GM10248 (cell line): Measurements from ENCODE around the gene FOSL2.

Experiments
- CTCF ChIA-PET: fragments of 300-600 bp; sonication (Branson Sonifier 250); formaldehyde crosslinking; extraction: SDS; loops from one replicate; lab custom pipeline; 2021; ENCODE audit warnings: antibody characterized with exemption; lab: Yijun Ruan, JAX
- POLR2A ChIA-PET: fragments of 350-650 bp; sonication (Branson Sonifier 250); formaldehyde crosslinking; extraction: SDS; loops from one replicate; lab custom pipeline; 2020; ENCODE audit warnings: antibody characterized with exemption; lab: Yijun Ruan, JAX
- DNase-seq: peaks from one replicate; pipeline ENCODE4 v3.0.0; 2012; ENCODE audit errors: extremely low spot score
- TF ChIP-seq, protein P1 (sequence below): IDR thresholded peaks from 2 replicates; pipeline ENCODE4 v1.5.1; 2012; ENCODE audit warnings: mild to moderate bottlenecking, low read depth; ENCODE audit errors: extremely low read depth, missing control alignments, control extremely low read depth

Gene FOSL2

DNA sequence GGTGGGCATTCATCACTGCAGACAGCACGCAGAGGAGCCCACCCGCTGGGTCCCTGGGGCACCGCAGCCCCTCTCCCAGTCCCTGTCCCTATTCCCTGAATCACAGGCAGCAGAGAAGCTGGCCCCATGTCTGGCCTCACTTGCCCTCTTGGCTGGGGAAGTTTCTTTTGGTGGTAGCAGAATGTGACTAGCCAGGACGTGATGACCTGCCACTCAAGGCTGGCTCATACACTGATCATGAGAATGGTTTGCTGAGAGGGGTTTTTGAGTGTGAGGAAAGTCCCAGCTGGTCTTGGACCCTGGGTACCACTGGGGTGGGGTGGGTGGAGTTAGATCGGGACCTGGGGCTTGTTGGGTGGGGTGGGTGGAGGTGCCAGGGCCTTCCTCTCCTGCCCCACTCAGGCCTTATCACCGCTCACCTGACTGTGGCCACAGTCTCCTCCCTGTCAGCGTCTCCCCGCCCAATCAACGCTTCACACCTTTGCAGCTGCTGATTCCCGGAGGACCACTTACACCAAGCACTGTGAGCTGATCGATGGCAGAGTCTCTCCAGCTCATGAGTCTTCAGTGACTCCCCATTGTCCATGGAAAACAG lies 28.9 kb upstream of the FOSL2 start:
- CTCF ChIA-PET: no interaction called here
- TF ChIP-seq, protein P1, sequence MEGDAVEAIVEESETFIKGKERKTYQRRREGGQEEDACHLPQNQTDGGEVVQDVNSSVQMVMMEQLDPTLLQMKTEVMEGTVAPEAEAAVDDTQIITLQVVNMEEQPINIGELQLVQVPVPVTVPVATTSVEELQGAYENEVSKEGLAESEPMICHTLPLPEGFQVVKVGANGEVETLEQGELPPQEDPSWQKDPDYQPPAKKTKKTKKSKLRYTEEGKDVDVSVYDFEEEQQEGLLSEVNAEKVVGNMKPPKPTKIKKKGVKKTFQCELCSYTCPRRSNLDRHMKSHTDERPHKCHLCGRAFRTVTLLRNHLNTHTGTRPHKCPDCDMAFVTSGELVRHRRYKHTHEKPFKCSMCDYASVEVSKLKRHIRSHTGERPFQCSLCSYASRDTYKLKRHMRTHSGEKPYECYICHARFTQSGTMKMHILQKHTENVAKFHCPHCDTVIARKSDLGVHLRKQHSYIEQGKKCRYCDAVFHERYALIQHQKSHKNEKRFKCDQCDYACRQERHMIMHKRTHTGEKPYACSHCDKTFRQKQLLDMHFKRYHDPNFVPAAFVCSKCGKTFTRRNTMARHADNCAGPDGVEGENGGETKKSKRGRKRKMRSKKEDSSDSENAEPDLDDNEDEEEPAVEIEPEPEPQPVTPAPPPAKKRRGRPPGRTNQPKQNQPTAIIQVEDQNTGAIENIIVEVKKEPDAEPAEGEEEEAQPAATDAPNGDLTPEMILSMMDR: no peak
- POLR2A ChIA-PET: no interaction called here
- DNase-seq: no peak

DNA sequence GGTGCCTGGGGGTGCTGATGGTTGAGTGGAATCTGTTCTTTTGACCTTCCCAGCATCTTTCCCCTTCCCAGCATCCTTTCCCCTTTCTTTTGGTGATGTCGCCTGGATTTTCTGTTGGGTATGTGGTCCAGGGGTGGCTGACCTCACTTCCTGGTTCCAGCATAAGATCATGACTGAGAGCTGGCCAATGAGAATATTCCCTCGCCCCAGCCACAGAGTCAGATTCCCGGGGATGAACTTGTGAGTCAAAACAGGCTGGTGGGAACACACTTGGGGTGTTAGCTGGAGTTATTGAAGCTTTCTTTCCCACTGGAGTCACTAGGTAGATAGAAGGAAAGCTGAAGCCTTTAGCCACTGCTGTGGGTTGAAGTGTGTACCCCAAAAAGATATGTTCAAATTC lies 28.0 kb upstream of the FOSL2 start:
- no peak for DNase-seq
- CTCF ChIA-PET: interaction anchor here (1.0 to 1.1 kb wide), 3 partner anchors 31 to 661 kb away, joined by 3 read pairs; no protein-coding TSS in a partner anchor
- POLR2A ChIA-PET: interaction anchor here (0.5 kb wide), 1 partner anchor 24 kb away, joined by 3 read pairs; no protein-coding TSS in a partner anchor
- TF ChIP-seq, protein P1: no peak

- DNase-seq: no peak
- TF ChIP-seq, protein P1: no peak
- CTCF ChIA-PET: interaction anchor here (1.0 to 1.1 kb wide), 3 partner anchors 32 to 661 kb away, joined by 3 read pairs; no protein-coding TSS in a partner anchor
- POLR2A ChIA-PET: interaction anchor here (0.5 kb wide), 1 partner anchor 24 kb away, joined by 3 read pairs; no protein-coding TSS in a partner anchor
Measured at GRCh38 chr2:28365158-28365557, 27.5 kb upstream of the FOSL2 start.

DNA sequence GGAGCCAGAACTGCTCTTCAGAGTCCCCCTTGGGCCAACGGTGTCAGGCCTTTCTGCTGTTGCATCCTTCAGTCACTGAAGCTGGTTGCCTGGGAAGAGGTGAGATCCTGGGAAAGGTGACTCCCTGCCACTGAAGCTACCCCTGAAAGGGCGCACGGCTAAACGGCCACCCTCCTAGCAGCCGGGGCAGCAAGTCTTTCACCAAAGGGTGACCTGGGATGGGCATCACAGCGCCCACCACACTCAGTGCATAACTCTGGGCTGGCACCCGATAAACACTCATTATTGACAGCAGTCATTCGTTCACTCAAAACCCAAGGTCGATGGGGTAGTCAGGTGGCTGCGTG lies 26.5 kb upstream of the FOSL2 start:
- CTCF ChIA-PET: no interaction called here
- no peak for DNase-seq
- POLR2A ChIA-PET: no interaction called here
- TF ChIP-seq, protein P1: no peak

DNA sequence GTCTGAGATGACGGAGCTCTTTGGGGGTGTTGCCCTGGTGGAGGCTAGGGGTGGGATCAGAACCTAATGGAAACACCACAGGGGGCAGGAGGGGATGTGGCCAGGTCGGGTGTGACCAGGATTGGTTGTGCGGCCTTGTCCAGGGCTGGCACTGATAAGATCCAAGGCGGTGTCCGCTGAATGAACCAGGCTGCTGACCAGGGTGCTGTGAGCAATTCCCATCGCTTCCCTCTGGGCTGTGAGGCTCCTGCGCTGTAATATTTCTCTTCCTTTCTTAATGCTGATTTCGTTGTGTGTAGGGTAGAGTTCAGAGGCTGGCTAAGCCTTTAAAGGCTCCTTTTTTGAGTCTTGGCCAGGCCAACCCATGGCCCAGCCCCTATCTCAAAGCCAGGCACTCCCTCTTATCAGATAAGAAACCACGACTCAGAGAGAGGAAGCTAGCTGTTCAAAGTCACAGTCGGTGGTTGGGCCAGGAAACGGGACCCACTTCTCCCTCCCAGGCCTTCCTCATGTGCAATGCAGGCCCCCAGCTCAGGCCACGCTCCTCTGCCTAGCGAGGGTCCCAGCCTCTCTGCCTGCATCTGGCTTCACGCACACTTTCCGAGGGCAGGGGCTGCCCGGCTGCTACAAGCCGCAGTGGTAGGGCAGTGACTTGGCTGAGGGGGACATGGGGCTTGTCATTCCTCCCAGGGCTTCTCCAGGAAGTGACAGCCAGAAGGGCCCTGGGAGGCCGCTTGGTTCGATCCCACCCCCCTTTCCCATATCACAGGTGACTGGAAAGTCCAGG lies 26.0 kb upstream of the FOSL2 start:
- DNase-seq: no peak
- ChIA-PET CTCF (no interaction called here), POLR2A (no interaction called here)
- TF ChIP-seq, protein P1: no peak

- TF ChIP-seq, protein P1: no peak
- ChIA-PET CTCF (interaction anchor here (1.0 kb wide), 1 partner anchor 14 kb away, joined by 3 read pairs; no protein-coding TSS in a partner anchor), POLR2A (no interaction called here)
- no peak for DNase-seq
Measured at GRCh38 chr2:28367667-28368356, 24.8 kb upstream of the FOSL2 start.
